Dermis microvascular lymphatic vessel endothelial cell (primary cell): Measurements from ENCODE around the gene CCL4L2. TPM values are rescaled to one million over a fixed set of nuclear protein-coding genes. Genes with fewer than 3 reads are reported as not detected.
"Not testable (repeated sequence)": the region's sequence is repeated elsewhere in the genome, so short reads cannot be mapped to it uniquely, and the experiment has no call there.

Source experiments
- DNase-seq, 2 donors: peaks; one replicate each; pipeline versions ENCODE4 v3.0.0 to v3.0.0-alpha.2; 2010; ENCODE audit warnings: low read depth in 2 of 2
- total RNA-seq: library from RNA; depleted of rRNA; stranded (reverse); fragments of >200 nt; gene quantifications from 2 replicates; pipeline ENCODE4 v1.2.1, GENCODE V29; 2014

Gene CCL4L2
- total RNA-seq, 1 donor from 2014 or later: not detected

DNA sequence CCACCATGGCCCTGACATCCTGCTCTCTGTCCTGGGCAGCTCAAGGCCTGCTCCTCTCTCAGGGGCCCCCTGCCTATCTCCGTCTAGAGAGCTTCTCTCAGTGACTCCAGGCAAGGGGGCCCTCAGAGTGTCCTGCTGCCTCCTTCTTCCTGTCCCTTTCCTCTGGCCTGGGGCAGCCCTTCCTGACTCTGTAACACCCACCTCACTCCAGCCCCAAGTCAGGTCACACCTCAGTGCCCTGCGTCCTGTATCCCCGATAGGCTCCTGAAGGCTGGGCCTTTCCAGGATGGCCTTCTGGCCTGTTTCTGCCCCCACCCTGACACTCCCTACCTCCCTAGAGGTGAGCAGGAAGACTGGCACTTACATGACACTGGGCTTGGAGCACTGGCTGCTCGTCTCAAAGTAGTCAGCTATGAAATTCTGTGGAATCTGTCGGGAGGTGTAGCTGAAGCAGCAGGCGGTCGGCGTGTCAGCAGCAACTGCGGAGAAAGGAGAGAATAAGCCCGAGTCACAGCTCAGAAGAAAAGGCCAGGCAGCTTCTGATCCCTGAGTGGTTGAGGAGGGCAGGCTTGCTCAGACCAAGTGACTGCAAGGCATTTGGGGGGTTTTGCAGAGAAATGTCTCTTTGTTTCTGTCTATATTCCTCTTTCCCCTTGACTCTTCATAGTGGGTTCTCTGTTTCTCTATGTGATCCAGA, 15.3 kb upstream of the CCL4L2 start:
- DNase-seq: no peak

DNA sequence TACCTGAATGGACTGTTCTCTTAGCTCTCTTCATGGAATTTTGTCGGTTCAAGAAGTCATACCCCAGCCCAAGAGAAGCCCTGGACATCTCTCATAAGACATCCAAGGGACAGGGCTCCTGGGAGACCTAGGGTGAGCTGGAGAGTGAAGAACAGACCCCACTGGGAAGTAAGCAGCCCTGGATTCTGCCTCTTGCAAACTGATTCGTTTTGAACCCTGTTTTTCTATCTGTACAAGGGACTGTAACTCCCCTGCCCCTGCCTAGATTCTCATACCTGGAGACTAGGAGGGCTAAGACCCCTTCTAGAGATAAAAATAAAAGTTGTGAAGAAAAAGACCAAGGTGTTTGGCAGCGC, 14.8 kb upstream of the CCL4L2 start:
- no peak for DNase-seq

DNA sequence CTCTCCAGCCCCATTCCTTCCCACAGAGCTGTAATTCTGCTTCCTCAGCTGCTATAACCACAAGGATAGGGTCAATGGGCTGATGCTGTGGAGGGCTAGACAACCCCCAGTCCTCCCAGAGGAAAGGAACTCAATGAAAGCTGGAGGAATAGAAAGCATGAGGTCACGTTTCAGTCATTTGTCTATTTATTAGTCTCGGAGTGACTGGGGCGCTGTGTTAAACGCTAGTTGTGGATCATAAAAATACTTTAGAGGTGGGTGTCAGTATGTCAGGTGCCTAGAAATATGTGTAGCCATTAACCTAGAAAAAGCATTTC, 13.5 kb upstream of the CCL4L2 start:
- DNase-seq: no peak

- DNase-seq: no peak
These were observed 11.9 kb upstream of the CCL4L2 start for GRCh38 chr17:36198831-36199465.

DNA sequence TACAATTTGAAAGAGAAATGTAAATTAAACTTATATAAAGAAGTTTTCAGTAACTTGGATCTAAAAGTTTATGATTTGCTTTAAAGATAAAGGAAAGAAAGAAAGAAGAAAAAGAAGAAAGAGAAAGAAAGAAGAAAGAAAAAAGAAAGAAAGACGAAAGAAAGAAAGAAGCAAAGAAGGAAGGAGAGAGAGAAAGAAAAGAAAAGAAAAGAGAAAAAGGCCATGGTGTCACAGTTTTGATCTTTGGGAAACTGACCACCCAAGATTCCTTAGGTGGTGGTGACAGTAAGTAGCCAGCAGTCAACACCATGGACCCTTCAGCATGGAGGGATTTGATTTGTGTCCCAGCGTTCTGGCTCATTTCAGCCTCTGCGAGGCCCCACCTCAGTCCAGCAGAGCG, 9.8 kb upstream of the CCL4L2 start:
- not testable (repeated sequence) for DNase-seq

GRCh38 chr17:36201506-36201905, 9.4 kb upstream of the CCL4L2 start:
- not testable (repeated sequence) for DNase-seq

DNA sequence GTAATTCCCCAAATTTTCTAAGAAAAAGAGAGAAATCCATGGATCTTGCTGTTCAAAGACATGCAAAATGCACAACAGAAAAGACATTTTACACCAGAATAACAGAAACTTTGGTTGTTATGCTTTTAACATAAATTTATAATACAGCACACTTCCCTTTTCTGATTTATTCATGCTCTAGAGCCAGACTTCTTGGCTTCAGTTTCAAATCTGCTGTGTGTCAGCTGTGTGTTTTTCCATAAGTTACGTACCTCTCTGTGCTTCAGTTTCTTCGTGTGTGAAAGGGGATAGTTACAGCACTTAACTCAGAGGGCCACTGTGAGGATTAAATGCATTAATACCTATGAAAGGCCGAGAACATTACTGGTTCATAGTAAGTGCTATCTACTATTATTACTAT, 7.5 kb upstream of the CCL4L2 start:
- DNase-seq: no peak

DNA sequence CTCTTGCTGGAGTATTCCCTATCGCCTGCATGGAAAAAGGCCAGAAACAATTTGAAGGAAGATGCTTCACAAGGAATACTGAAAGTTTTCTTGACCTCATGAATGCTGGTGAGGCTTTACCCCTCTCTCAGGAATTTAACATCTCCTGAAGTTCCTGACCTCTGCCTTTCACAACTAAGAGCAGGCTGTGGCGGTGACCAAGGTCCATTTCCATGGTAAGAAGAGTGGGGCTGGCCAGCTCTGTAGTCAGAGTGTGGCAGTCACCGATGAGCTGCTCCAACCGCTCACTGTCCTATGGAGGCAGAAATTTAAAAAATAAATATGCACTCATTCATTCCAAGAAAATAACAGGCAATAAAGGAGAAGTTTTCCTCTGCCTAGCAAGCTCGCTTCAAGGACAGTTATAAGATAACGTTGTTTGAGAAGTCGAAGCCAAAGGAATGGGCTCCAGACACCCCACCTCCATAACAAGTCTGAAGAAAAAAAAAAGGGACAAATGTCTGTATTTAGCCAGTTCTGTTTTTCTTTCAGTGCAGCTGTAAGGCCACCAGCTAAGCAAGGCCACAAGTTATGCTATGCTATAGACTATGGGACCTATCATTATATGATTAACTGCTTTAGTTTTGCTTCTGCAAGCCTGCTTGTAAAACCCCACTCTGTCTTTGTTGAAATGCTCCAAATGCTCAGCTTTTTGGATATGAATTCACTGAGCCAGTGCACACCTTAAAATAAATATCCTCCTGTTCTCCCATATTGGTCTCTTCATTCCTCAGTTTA, 6.0 kb upstream of the CCL4L2 start:
- no peak for DNase-seq

- DNase-seq: no peak
These were observed 5.0 kb upstream of the CCL4L2 start for GRCh38 chr17:36205637-36206485.

DNA sequence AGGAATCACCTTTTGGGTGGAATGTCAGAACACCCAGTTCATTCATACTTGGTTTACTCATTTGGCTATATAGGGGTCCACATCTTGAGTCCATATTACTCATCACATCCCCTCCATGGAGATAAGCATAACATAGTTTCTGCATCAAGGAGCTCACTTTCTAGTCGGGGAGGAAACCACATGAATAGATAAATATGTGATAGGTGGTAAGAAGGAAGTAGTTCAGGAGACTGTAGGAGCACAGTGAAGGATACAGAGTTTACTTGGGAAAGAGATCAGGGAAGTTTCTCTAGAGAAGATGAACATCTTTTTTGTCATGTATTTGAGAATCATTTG, 4.4 kb upstream of the CCL4L2 start:
- not testable (repeated sequence) for DNase-seq

- DNase-seq: not testable (repeated sequence)
These were observed 3.5 kb upstream of the CCL4L2 start for GRCh38 chr17:36207383-36207782.

- DNase-seq: no peak
These were observed 1.3 kb upstream of the CCL4L2 start for GRCh38 chr17:36209575-36209974.

- DNase-seq: not testable (repeated sequence)
These were observed 815 bp downstream of the CCL4L2 start for GRCh38 chr17:36211484-36212271.

DNA sequence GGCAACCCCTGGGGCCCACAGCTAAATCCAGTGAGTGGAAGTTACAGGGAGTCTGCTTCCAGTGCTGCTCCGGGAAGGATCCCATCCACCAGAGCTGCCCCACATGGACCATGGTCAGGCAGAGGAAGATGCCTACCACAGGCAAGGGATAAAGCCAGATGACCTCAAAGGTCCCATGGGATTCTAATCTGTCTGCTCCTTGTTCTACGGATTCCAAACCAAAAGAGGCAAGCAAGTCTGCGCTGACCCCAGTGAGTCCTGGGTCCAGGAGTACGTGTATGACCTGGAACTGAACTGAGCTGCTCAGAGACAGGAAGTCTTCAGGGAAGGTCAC, 1.4 kb downstream of the CCL4L2 start:
- no peak for DNase-seq

DNA sequence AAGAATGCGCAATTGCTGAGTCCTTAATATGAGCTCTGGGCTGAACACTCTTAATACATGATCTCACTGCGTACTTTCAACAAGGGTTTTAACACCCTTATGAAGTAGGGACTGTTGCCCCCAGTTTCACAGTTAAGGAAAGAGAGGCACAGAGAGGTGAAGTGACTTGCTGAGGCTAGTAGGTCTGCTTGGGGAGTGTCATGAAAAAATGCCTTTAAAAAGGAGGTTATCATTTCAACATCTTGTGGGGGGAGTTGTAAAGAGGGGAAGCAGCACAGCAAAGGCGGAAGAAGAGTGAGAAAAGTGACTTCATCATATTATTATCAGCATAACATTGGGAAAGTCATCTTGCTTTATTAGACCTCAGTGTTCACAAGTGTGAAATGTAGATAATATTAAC, 2.1 kb downstream of the CCL4L2 start:
- no peak for DNase-seq

DNA sequence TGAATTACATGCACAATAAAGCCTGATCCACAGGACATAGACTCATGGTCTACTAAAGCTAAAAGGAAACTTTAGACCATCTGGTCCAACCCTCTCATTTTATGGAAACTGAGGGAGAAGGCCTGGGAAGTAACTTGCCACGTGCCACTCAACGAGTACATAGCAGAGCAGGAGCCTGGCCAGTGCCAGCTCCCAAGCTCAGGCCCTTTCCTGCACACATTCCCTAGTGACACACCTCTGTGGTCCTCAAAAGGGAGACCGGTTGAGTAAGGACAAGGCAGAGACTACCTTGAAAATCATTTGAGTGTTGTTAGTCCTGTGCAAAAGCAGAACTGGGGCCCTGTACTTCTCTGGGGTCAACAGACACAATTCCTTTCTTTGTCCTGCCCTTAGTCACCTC, 2.8 kb downstream of the CCL4L2 start:
- no peak for DNase-seq

DNA sequence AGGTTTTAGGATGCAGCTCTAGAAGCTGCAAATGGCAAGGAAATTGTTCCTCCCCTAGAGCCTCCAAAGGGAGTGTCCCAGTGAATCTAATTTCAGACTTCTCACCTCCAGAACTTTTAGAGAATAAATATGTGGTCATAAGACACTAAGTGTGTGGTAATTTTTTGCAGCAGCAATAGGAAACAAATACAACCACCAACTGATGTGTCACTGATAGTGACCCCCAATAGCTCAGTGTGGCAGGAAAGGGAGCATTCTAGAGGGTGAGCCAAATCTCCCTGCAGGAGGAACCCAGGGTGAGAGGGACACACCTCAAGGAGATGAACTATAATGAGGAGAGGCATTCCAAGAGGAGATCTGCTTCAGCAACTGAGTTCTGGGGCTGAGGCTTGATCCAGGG, 4.1 kb downstream of the CCL4L2 start:
- no peak for DNase-seq

GRCh38 chr17:36215406-36216308, 4.8 kb downstream of the CCL4L2 start:
- not testable (repeated sequence) for DNase-seq

DNA sequence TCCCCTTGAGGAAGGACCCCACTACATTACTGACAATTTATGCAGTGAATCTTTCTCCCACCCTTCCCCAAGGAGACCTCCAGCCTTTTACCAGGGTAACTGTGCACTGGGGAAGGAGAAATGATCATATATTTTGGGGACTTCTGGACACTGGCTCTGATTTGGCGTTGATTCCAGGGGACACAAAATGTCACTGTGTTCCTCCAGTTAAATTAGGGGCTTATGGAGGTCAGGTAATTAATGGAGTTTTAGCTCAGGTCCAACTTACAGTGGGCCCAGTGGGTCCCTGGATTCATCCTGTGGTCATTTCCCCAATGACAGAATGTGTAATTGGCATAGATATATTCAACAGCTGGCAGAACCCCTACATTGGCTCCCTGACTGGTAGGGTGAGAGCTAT, 8.7 kb downstream of the CCL4L2 start:
- not testable (repeated sequence) for DNase-seq
